Uterus (tissue), 2 donors: ENCODE measurements around the gene SRRM1.

Experiments used
- POLR2A ChIP-seq, 2 donors: fragments of 450-650 bp; IDR thresholded peaks; one replicate each; pipeline ENCODE4 v1.6.1; 2016; ENCODE audit warnings: antibody characterized with exemption in 2 of 2, mild to moderate bottlenecking in 1 of 2, moderate library complexity in 1 of 2
- TF ChIP-seq, protein P1 (sequence below), 4 experiments: fragments of 200-600 bp in 2 of 4; fragments of 450-650 bp in 2 of 4; sonication (generic) in 2 of 4; IDR thresholded peaks; one replicate each; pipeline ENCODE4 v1.5.1; 2016 to 2019; ENCODE audit warnings: antibody characterized with exemption in 4 of 4, mild to moderate bottlenecking in 2 of 4, moderate library complexity in 1 of 4

DNA sequence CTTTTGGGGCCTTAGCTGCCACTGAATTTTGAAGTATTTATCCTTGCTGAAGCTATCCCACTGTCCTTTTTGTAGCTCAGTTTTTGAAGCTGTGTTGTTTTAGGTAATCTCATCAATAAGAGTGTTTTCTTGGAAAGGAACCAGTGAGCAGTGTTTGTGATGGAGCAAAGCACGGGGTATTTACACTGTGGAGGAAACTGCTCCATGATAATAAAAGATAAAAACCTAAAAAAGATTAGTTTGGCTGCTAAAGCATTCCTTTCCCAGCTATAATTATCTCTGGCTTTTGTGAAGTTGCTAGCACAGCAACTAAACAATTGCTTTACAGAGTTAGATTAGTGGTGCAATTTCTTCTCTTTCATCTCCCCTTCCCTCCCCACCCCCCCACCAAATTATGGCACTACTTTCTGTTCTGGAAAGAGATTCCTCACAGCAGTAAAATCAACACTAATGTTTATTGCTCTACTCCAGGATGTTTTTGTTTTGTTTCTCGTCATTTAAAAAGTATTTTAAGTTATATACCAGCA is 21.5 kb downstream of the SRRM1 start:
- TF ChIP-seq, protein P1, sequence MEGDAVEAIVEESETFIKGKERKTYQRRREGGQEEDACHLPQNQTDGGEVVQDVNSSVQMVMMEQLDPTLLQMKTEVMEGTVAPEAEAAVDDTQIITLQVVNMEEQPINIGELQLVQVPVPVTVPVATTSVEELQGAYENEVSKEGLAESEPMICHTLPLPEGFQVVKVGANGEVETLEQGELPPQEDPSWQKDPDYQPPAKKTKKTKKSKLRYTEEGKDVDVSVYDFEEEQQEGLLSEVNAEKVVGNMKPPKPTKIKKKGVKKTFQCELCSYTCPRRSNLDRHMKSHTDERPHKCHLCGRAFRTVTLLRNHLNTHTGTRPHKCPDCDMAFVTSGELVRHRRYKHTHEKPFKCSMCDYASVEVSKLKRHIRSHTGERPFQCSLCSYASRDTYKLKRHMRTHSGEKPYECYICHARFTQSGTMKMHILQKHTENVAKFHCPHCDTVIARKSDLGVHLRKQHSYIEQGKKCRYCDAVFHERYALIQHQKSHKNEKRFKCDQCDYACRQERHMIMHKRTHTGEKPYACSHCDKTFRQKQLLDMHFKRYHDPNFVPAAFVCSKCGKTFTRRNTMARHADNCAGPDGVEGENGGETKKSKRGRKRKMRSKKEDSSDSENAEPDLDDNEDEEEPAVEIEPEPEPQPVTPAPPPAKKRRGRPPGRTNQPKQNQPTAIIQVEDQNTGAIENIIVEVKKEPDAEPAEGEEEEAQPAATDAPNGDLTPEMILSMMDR (IDR thresholded peaks at IDR 0.05), result no peak
- no peak for TF ChIP-seq POLR2A (IDR thresholded peaks at IDR 0.05)
